RWPE2 (cell line): ENCODE measurements around the gene MED22.
A peak's percentile ranks its signal among the peaks of the same experiment; 100 is the strongest.

Source experiments
- ATAC-seq: fragments of 200-7000 bp; cut with Tn5 transposase; 3 replicates; pipeline ENCODE4 v1.9.1; 2021; ENCODE audit warnings: low read depth
- DNase-seq: peaks from one replicate; pipeline ENCODE4 v3.0.0-alpha.2; 2020; ENCODE audit warnings: low spot score
- H3K27ac ChIP-seq: fragments of 450-650 bp; 2 replicates; pipeline ENCODE4 v1.5.1; 2017; ENCODE audit warnings: mild to moderate bottlenecking; ENCODE audit not compliant: poor library complexity, severe bottlenecking
- H3K27me3 ChIP-seq: fragments of 250-450 bp; sonication (Bioruptor Pico); 2 replicates; pipeline ENCODE4 v1.5.1; 2021; ENCODE audit warnings: mild to moderate bottlenecking, moderate library complexity; ENCODE audit not compliant: insufficient read depth, poor library complexity, severe bottlenecking
- H3K36me3 ChIP-seq: fragments of 250-450 bp; sonication (Bioruptor Pico); 2 replicates; pipeline ENCODE4 v1.5.1; 2020; ENCODE audit warnings: low read depth, mild to moderate bottlenecking, moderate library complexity
- H3K4me1 ChIP-seq: fragments of 250-450 bp; sonication (Bioruptor Pico); 2 replicates; pipeline ENCODE4 v1.5.1; 2021; ENCODE audit warnings: mild to moderate bottlenecking, moderate library complexity; ENCODE audit not compliant: insufficient read depth, poor library complexity, severe bottlenecking
- H3K4me3 ChIP-seq: fragments of 250-450 bp; sonication (Bioruptor Pico); 2 replicates; pipeline ENCODE4 v1.5.1; 2021; ENCODE audit warnings: mild to moderate bottlenecking, moderate library complexity; ENCODE audit not compliant: severe bottlenecking
- H3K9me3 ChIP-seq: fragments of 250-450 bp; sonication (Bioruptor Pico); 2 replicates; pipeline ENCODE4 v1.5.1; 2021; ENCODE audit warnings: mild to moderate bottlenecking, moderate library complexity; ENCODE audit not compliant: severe bottlenecking
- CTCF ChIP-seq: fragments of 450-650 bp; IDR thresholded peaks from one replicate; pipeline ENCODE4 v1.5.1; 2017; ENCODE audit warnings: mild to moderate bottlenecking, moderate library complexity; ENCODE audit not compliant: poor library complexity, severe bottlenecking

Gene MED22

GRCh38 chr9:133375116-133375723, 27.3 kb upstream of the MED22 start:
- ATAC-seq (peak; percentile 21; the same call in 2 of the 3 replicates), DNase-seq (no peak)
- peak overlapping the region; percentile 89 for H3K27ac ChIP-seq
- H3K9me3 ChIP-seq, result no peaks in the 10 kb centered on the region
- H3K36me3 ChIP-seq, result peaks cover 39% of the 10 kb centered on the region
- H3K4me3 ChIP-seq, result peak overlapping the region; percentile 67
- no peaks in the 10 kb centered on the region for H3K27me3 ChIP-seq
- TF ChIP-seq CTCF, result peak; percentile 57
- H3K4me1 ChIP-seq, result no peaks in the 10 kb centered on the region

GRCh38 chr9:133374612-133375115, 26.7 kb upstream of the MED22 start:
- DNase-seq, result no peak
- H3K36me3 ChIP-seq, result peaks cover 45% of the 10 kb centered on the region
- no peak for TF ChIP-seq CTCF

GRCh38 chr9:133372144-133372543, 24.2 kb upstream of the MED22 start:
- no peak for DNase-seq
- H3K4me3 ChIP-seq, result no peak overlapping the region
- H3K27me3 ChIP-seq, result no peaks in the 10 kb centered on the region
- no peak for ATAC-seq
- TF ChIP-seq CTCF, result no peak
- H3K9me3 ChIP-seq, result no peaks in the 10 kb centered on the region
- H3K36me3 ChIP-seq, result peaks cover 67% of the 10 kb centered on the region
- no peaks in the 10 kb centered on the region for H3K4me1 ChIP-seq
- no peak overlapping the region for H3K27ac ChIP-seq

More at GRCh38 chr9:133374612-133375115, 26.7 kb upstream of the MED22 start:
- H3K4me3 ChIP-seq, result peak overlapping the region; percentile 67
- H3K27me3 ChIP-seq, result no peaks in the 10 kb centered on the region
- ATAC-seq, result no peak
- peak overlapping the region; percentile 89 for H3K27ac ChIP-seq
- H3K4me1 ChIP-seq, result no peaks in the 10 kb centered on the region
- H3K9me3 ChIP-seq, result no peaks in the 10 kb centered on the region

- H3K4me1 ChIP-seq, result no peaks in the 10 kb centered on the region
- H3K27me3 ChIP-seq, result no peaks in the 10 kb centered on the region
- H3K4me3 ChIP-seq, result no peak overlapping the region
- DNase-seq (no peak), ATAC-seq (no peak)
- no peaks in the 10 kb centered on the region for H3K9me3 ChIP-seq
- TF ChIP-seq CTCF, result no peak
- H3K27ac ChIP-seq, result no peak overlapping the region
- H3K36me3 ChIP-seq, result peaks cover 75% of the 10 kb centered on the region
Observed at GRCh38 chr9:133371261-133371711, 23.4 kb upstream of the MED22 start.

GRCh38 chr9:133370685-133371084, 22.8 kb upstream of the MED22 start:
- Histone ChIP-seq H3K27me3 (no peaks in the 10 kb centered on the region), H3K27ac (no peak overlapping the region), H3K36me3 (peaks cover 81% of the 10 kb centered on the region), H3K4me1 (peaks cover 4% of the 10 kb centered on the region), H3K4me3 (no peak overlapping the region), H3K9me3 (no peaks in the 10 kb centered on the region)
- TF ChIP-seq CTCF, result no peak
- DNase-seq (no peak), ATAC-seq (no peak)
